ENCODE results near the gene ITCH. TPM values are rescaled to one million over a fixed set of nuclear protein-coding genes. Genes with fewer than 3 reads are reported as not detected.

The ITCH gene
- polyA plus RNA-seq, 1 donor from 2014 or later, result 39.5 TPM

- H3K36me3 ChIP-seq (ENCODE audit: insufficient read depth, low read length), result no peaks in the 10 kb centered on the region
- no peaks in the 10 kb centered on the region for H4K20me1 ChIP-seq (ENCODE audit: insufficient read depth)
These were observed 178.3 kb downstream of the ITCH start for GRCh38 chr20:34541264-34541901.

GRCh38 chr20:34541917-34542316 lies 178.8 kb downstream of the ITCH start:
- Histone ChIP-seq H3K27ac (ENCODE audit: low read length) (no peak overlapping the region), H3K27me3 (ENCODE audit: insufficient read depth, low read depth, low read length) (no peaks in the 10 kb centered on the region), H3K4me2 (ENCODE audit: low read length) (no peak overlapping the region), H3K9me3 (ENCODE audit: low read length) (no peaks in the 10 kb centered on the region), H3F3A (ENCODE audit: insufficient read depth, low read length, poor library complexity, severe bottlenecking) (no peaks in the 10 kb centered on the region), H3K9me2 (ENCODE audit: insufficient read depth, low read length) (no peaks in the 10 kb centered on the region), H3K9ac (ENCODE audit: low read length) (no peak overlapping the region), H3K36me3 (ENCODE audit: insufficient read depth, low read length) (no peaks in the 10 kb centered on the region), H2AFZ (ENCODE audit: low read depth, low read length) (no peak overlapping the region), H3K79me2 (replicated peaks; ENCODE audit: insufficient read depth, low read length) (no peaks in the 10 kb centered on the region), H3K4me3 (ENCODE audit: low read length) (no peak overlapping the region), H4K20me1 (ENCODE audit: insufficient read depth) (no peaks in the 10 kb centered on the region)
- TF ChIP-seq RAD21 (conservative IDR thresholded peaks at IDR 0.05), result no peak
- no peak for TF ChIP-seq SMC3 (conservative IDR thresholded peaks at IDR 0.05; ENCODE audit: poor library complexity)
- no peak for TF ChIP-seq POLR2AphosphoS5 (IDR thresholded peaks at IDR 0.05)
- no peak for TF ChIP-seq REST (IDR thresholded peaks at IDR 0.05; ENCODE audit: borderline replicate concordance)
- no peak for TF ChIP-seq CTCF (IDR thresholded peaks at IDR 0.05; ENCODE audit: poor library complexity, severe bottlenecking)

More at GRCh38 chr20:34541264-34541901, 178.3 kb downstream of the ITCH start:
- Histone ChIP-seq H3K79me2 (replicated peaks; ENCODE audit: insufficient read depth, low read length) (no peaks in the 10 kb centered on the region), H3K4me2 (ENCODE audit: low read length) (no peak overlapping the region), H3F3A (ENCODE audit: insufficient read depth, low read length, poor library complexity, severe bottlenecking) (no peaks in the 10 kb centered on the region), H3K27me3 (ENCODE audit: insufficient read depth, low read depth, low read length) (no peaks in the 10 kb centered on the region), H3K9ac (ENCODE audit: low read length) (no peak overlapping the region), H3K9me2 (ENCODE audit: insufficient read depth, low read length) (no peaks in the 10 kb centered on the region), H3K9me3 (ENCODE audit: low read length) (no peaks in the 10 kb centered on the region), H3K27ac (ENCODE audit: low read length) (no peak overlapping the region), H2AFZ (ENCODE audit: low read depth, low read length) (no peak overlapping the region), H3K4me3 (ENCODE audit: low read length) (no peak overlapping the region)
- no peak for TF ChIP-seq CTCF (IDR thresholded peaks at IDR 0.05; ENCODE audit: poor library complexity, severe bottlenecking)
- no peak for TF ChIP-seq RAD21 (conservative IDR thresholded peaks at IDR 0.05)
- no peak for TF ChIP-seq MXI1 (conservative IDR thresholded peaks at IDR 0.05; ENCODE audit: poor library complexity, severe bottlenecking)
- no peak for TF ChIP-seq EZH2 (IDR thresholded peaks at IDR 0.05; ENCODE audit: borderline replicate concordance, insufficient read depth, low read length, poor library complexity, severe bottlenecking)
- no peak for TF ChIP-seq POLR2AphosphoS5 (IDR thresholded peaks at IDR 0.05)
- no peak for TF ChIP-seq SMC3 (conservative IDR thresholded peaks at IDR 0.05; ENCODE audit: poor library complexity)
- TF ChIP-seq REST (IDR thresholded peaks at IDR 0.05; ENCODE audit: borderline replicate concordance), result no peak
- TF ChIP-seq TAF1 (IDR thresholded peaks at IDR 0.05; ENCODE audit: low read depth), result no peak
- TF ChIP-seq EP300 (conservative IDR thresholded peaks at IDR 0.05; ENCODE audit: poor library complexity, severe bottlenecking), result no peak

Measured in neural cell (in vitro differentiated cells).